ENCODE measurements around the gene RAD54L.
"Not testable (repeated sequence)": the region's sequence is repeated elsewhere in the genome, so short reads cannot be mapped to it uniquely, and the experiment has no call there.

DNA sequence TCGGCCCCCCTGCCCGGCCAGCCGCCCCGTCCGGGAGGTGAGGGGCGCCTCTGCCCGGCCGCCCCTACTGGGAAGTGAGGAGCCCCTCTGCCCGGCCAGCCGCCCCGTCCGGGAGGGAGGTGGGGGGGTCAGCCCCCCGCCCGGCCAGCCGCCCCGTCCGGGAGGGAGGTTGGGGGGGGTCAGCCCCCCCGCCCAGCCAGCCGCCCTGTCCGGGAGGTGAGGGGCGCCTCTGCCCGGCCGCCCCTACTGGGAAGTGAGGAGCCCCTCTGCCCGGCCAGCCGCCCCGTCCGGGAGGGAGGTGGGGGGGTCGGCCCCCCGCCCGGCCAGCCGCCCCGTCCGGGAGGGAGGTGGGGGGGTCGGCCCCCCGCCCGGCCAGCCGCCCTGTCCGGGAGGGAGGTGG is 5.8 kb upstream of the RAD54L start:
- TF ChIP-seq POLR2AphosphoS5 (IDR thresholded peaks at IDR 0.05; ENCODE audit: borderline replicate concordance, low read depth, low read length); EZH2 (IDR thresholded peaks at IDR 0.05): not testable (repeated sequence)
